ENCODE results near the gene SLITRK2. TPM values are rescaled to one million over a fixed set of nuclear protein-coding genes. Genes with fewer than 3 reads are reported as not detected.

Gene SLITRK2, protein sequence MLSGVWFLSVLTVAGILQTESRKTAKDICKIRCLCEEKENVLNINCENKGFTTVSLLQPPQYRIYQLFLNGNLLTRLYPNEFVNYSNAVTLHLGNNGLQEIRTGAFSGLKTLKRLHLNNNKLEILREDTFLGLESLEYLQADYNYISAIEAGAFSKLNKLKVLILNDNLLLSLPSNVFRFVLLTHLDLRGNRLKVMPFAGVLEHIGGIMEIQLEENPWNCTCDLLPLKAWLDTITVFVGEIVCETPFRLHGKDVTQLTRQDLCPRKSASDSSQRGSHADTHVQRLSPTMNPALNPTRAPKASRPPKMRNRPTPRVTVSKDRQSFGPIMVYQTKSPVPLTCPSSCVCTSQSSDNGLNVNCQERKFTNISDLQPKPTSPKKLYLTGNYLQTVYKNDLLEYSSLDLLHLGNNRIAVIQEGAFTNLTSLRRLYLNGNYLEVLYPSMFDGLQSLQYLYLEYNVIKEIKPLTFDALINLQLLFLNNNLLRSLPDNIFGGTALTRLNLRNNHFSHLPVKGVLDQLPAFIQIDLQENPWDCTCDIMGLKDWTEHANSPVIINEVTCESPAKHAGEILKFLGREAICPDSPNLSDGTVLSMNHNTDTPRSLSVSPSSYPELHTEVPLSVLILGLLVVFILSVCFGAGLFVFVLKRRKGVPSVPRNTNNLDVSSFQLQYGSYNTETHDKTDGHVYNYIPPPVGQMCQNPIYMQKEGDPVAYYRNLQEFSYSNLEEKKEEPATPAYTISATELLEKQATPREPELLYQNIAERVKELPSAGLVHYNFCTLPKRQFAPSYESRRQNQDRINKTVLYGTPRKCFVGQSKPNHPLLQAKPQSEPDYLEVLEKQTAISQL
- under 1 TPM in 1 of 4 donors, not detected in 3; 0.04 TPM for total RNA-seq

DNA sequence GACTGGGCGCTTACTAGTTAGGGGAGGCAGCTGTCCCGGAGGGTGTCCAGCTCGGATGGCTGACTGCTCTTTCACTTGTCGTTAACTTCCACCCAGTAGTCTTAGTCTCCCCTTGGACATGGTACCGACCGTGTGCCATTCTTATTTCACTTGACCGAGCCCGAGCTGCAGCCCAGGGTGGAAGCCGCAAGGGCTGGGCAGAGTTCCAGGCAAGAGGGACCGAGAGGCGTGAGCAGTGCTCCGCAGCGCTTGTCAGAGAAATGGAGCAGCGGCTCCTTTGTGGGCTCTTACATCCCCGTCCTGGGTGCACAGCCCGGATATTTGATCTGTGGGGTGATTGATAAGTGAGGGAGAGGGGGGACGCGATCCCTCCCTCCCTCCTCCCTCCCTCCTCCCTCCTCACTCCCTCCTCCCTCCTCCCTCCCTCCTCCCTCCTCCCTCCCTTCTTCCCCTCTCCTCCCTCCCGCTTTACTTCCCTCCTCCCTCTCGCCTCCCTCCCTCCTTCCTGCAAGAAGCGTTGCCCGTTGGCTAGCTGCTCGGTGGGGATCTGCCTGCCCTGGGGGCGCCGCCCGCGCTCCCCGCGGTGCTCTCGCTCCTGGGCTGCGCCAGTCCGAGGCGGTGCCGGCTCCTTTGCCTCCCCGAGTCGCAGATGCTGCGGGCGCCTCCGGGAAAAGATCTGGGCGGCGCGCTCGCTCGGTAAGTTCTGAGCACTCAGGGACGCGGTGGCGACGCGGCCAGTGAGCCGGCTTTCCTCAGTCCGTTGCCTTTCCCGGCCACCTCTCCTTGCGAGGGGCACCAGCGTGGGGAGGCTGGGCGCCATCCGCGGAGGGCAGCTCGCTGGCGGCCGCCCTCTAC lies at the start of gene SLITRK2:
TSS of gene SLITRK2 (plus strand) at position 499 of the 855 bp plus-strand sequence. CDS start 4,597 bp downstream, outside the sequence.
- in situ Hi-C loops (cut with MboI; ENCODE audit: low sequenced_read_pairs in 4 of 4) (no loop called here), intact Hi-C loops (cut with DNase I; ENCODE audit: low total_unique reads) (no loop called here)
- Histone ChIP-seq H3K4me1 (no peaks in the 10 kb centered on the region), H3K27ac (no peak within 1 kb of the TSS), H3K27me3 (peaks cover 0 to 16% (median 0%) of the 10 kb centered on the region in 3 donors), H3K36me3 (no peaks in the 10 kb centered on the region), H3K4me3 (no peak within 1 kb of the TSS), H3K9me3 (no peaks in the 10 kb centered on the region)
- ATAC-seq, result no peak
- TF ChIP-seq, protein P1, sequence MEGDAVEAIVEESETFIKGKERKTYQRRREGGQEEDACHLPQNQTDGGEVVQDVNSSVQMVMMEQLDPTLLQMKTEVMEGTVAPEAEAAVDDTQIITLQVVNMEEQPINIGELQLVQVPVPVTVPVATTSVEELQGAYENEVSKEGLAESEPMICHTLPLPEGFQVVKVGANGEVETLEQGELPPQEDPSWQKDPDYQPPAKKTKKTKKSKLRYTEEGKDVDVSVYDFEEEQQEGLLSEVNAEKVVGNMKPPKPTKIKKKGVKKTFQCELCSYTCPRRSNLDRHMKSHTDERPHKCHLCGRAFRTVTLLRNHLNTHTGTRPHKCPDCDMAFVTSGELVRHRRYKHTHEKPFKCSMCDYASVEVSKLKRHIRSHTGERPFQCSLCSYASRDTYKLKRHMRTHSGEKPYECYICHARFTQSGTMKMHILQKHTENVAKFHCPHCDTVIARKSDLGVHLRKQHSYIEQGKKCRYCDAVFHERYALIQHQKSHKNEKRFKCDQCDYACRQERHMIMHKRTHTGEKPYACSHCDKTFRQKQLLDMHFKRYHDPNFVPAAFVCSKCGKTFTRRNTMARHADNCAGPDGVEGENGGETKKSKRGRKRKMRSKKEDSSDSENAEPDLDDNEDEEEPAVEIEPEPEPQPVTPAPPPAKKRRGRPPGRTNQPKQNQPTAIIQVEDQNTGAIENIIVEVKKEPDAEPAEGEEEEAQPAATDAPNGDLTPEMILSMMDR (IDR thresholded peaks at IDR 0.05 in 4 of 5, conservative IDR thresholded peaks at IDR 0.05 in 1 of 5), result no peak
- no peak for TF ChIP-seq POLR2A (IDR thresholded peaks at IDR 0.05)
- DNase-seq, result no peak

DNA sequence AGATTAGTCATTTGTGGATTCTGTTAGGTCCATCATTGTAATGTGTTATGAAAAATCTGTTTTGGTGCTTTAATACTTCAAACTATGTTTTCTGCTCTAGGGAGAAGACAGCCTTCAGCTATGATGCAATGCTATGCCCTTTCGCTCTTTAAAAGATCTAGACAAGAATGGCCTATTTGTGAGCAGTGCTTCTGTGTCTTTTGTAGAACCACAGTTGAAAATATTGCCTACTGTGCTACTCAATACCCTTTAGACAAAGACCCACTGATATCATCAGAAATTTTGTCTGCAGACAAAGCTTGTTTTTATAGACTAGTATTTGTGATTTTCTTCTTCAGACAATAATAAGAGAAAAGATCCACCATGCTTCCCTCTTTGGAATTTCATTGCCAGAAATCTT lies 44.6 kb upstream of the SLITRK2 start:
- no peaks in the 10 kb centered on the region for H3K27me3 ChIP-seq
- no peaks in the 10 kb centered on the region for H3K36me3 ChIP-seq
- no peak for TF ChIP-seq POLR2A (IDR thresholded peaks at IDR 0.05)
- H3K4me1 ChIP-seq, result no peaks in the 10 kb centered on the region
- ATAC-seq (no peak), DNase-seq (no peak)
- intact Hi-C loops (cut with DNase I; ENCODE audit: low total_unique reads) (no loop called here), in situ Hi-C loops (cut with MboI; ENCODE audit: low sequenced_read_pairs in 4 of 4) (no loop called here)
- H3K27ac ChIP-seq, result no peak overlapping the region
- H3K4me3 ChIP-seq, result no peak overlapping the region
- H3K9me3 ChIP-seq, result no peaks in the 10 kb centered on the region

DNA sequence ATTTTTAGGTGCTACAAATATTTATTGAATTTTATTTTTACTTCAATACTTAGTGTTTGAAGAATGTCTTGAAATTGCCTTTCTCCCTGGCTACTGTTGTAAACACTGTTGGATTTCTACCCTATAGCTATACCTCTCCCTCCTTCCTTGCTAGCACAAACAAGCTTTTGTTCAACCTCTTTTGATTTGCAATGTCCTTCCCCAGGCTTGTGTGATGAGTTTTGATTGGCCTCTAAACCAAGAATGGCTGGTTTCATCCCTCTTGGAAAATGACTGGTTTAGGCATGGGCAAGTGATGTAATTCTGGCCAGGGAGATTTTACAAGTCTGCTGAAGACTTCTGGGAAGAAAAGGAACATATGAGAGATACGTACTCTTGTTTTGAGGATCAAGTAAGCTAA lies 25.3 kb upstream of the SLITRK2 start:
- H3K27ac ChIP-seq, result no peak overlapping the region
- no peaks in the 10 kb centered on the region for H3K36me3 ChIP-seq
- intact Hi-C loops (cut with DNase I; ENCODE audit: low total_unique reads) (no loop called here), in situ Hi-C loops (cut with MboI; ENCODE audit: low sequenced_read_pairs in 4 of 4) (no loop called here)
- TF ChIP-seq POLR2A (IDR thresholded peaks at IDR 0.05), result no peak
- TF ChIP-seq, protein P1 (IDR thresholded peaks at IDR 0.05 in 4 of 5, conservative IDR thresholded peaks at IDR 0.05 in 1 of 5), result no peak
- no peak overlapping the region for H3K4me3 ChIP-seq
- no peaks in the 10 kb centered on the region for H3K4me1 ChIP-seq
- no peaks in the 10 kb centered on the region for H3K9me3 ChIP-seq
- DNase-seq (no peak), ATAC-seq (no peak)
- no peaks in the 10 kb centered on the region for H3K27me3 ChIP-seq

DNA sequence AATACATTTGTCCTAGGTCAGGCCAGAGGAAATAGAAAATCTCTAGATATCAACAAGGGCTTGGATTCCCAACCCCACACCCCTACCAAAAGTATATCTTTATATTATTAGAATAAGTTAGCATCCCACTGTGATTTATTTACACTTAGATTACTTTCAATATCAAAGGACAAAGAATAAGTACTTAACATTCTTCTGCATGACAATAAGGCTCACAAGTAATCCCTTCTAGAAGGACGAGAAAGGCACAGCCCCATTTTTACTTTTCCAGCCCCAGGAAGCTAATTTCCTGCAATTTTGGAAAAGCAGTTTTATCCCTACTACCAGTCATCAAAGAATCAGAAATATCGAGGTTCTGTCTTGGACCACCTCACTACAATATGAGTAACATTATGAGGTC lies 14.1 kb upstream of the SLITRK2 start:
- no peak for DNase-seq
- no peak for ATAC-seq
- H3K4me1 ChIP-seq, result no peaks in the 10 kb centered on the region
- no peaks in the 10 kb centered on the region for H3K27me3 ChIP-seq
- no peak for TF ChIP-seq POLR2A (IDR thresholded peaks at IDR 0.05)
- TF ChIP-seq, protein P1 (IDR thresholded peaks at IDR 0.05 in 4 of 5, conservative IDR thresholded peaks at IDR 0.05 in 1 of 5), result no peak
- no peak overlapping the region for H3K27ac ChIP-seq
- no peaks in the 10 kb centered on the region for H3K36me3 ChIP-seq
- no peaks in the 10 kb centered on the region for H3K9me3 ChIP-seq
- no peak overlapping the region for H3K4me3 ChIP-seq
- in situ Hi-C loops (cut with MboI; ENCODE audit: low sequenced_read_pairs in 4 of 4) (no loop called here), intact Hi-C loops (cut with DNase I; ENCODE audit: low total_unique reads) (no loop called here)

Data from gastrocnemius medialis (tissue), 4 donors.